Fibroblast of lung (primary cell): ENCODE results near the gene ORC1.

Source experiments
- CTCF ChIP-seq, 2 donors: IDR thresholded peaks in 1 of 2; conservative IDR thresholded peaks in 1 of 2; 1 replicate in 1 of 2; 2 replicates in 1 of 2; pipeline ENCODE4 v1.5.1; 2011 to 2012; ENCODE audit warnings: low read length in 2 of 2, control low read depth in 1 of 2, inconsistent platforms in 1 of 2, low read depth in 1 of 2, mild to moderate bottlenecking in 1 of 2
- EZH2 ChIP-seq: IDR thresholded peaks from 2 replicates; pipeline ENCODE4 v1.5.1; 2012; ENCODE audit warnings: low read length, control low read depth, mild to moderate bottlenecking; ENCODE audit errors: missing control alignments

- no peak for TF ChIP-seq CTCF (conservative IDR thresholded peaks at IDR 0.05 in 1 of 2, IDR thresholded peaks at IDR 0.05 in 1 of 2; ENCODE audit: low read depth in 1 of 2, low read length in 2 of 2)
- no peak for TF ChIP-seq EZH2
Observed at GRCh38 chr1:52432807-52433206, 28.6 kb upstream of the ORC1 start.
